Measurements from ENCODE around the gene TM9SF4.
"Not testable (repeated sequence)": the region's sequence is repeated elsewhere in the genome, so short reads cannot be mapped to it uniquely, and the experiment has no call there.

Gene TM9SF4

GRCh38 chr20:32089637-32090362 lies 19.7 kb upstream of the TM9SF4 start:
- DNase-seq (ENCODE audit: low read depth) = peak; percentile 9

DNA sequence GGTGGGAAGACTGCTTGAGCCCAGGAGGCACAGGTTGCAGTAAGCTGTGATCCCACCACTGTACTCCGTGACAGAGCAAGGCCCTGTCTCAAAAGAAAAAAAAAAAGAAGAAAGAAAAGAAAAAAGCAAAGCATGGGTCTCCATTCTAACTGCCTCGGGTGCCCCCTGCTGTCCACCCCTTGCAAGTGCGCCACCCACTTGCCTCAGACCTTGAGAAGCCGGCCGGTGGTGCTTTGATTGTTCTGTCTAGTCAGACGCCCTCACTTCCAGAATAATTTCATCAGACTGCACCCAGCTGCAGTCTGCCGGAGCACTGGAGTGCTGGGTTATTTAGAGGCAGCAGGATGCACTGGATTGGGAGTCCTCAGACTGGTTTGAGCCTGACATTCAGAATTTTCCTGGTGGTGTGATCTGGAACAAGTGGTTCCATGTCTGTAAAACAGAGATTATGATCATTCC lies 17.6 kb upstream of the TM9SF4 start:
- peak; percentile 67 for DNase-seq (ENCODE audit: low read depth)

- DNase-seq (ENCODE audit: low read depth) = no peak
Measured at GRCh38 chr20:32098786-32099185, 10.7 kb upstream of the TM9SF4 start.

DNA sequence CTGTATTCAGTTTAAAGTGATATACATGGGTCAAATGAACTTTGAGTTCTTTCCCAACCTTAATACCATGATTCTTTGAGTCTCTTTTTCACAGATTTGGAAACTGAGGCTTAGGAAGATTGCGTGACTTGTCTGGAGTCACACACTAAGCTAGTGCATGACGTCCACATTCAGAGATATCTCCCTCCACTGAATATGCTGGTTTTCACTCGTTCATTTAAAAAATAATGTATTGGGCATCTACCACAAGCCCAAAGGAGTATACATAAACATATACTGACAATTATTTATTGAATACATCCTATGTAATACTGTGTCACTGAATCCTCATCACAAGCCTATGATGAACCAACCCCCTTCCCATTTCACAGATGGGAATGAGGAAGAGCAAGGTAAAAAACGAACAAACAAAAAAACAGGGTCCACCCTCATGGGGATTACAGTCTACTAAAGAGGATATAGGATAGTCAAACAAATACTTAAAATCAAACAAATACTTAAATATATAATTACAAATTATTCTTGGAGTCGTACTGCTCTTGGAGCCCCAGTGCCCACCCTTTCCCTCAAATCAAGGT lies 611 bp upstream of the TM9SF4 start:
- DNase-seq (ENCODE audit: low read depth) = no peak

GRCh38 chr20:32110173-32110704 lies 725 bp downstream of the TM9SF4 start:
- DNase-seq (ENCODE audit: low read depth) = no peak

GRCh38 chr20:32110727-32111126 lies 1.2 kb downstream of the TM9SF4 start:
- no peak for DNase-seq (ENCODE audit: low read depth)

- DNase-seq (ENCODE audit: low read depth) = no peak
Measured at GRCh38 chr20:32111156-32111686, 1.7 kb downstream of the TM9SF4 start.

DNA sequence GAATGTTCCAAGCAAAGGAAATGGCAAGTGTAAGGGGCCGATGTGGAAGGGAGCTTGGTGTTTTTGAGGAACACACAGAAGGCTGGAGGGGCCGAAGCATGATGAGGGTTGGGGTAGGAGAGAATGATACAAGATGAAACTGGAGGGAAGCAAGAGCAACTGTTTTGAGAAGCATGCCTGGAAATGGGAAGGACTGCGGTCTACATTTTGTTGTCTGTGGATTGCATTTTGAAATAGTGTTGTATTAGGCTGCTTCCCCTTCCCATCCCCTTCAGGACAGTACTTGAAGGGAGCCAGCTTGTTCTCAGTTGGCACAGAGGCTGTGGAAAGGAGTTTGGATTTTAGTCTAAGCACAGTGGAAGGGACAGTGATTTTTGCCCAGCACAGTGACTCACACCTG lies 2.2 kb downstream of the TM9SF4 start:
- no peak for DNase-seq (ENCODE audit: low read depth)

DNA sequence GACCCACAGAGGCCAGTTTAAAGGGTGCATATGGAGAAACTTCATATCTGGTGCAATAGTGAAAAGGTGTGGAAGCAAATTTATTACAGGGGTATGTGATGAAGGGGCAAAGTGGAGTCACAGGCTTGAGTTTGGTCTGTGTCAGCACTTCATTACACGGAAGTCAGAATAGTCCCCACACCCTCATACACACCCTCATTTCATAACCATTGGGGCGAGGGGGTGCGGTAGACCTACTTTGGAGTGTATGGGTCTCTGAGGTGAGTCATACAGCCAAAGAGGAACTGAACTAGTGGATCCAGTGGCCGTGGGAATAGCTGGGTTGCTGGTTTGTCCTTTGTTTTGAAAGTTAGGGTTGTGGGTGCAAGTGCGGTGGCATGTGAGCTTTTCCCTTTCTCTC lies 3.3 kb downstream of the TM9SF4 start:
- DNase-seq (ENCODE audit: low read depth) = no peak

DNA sequence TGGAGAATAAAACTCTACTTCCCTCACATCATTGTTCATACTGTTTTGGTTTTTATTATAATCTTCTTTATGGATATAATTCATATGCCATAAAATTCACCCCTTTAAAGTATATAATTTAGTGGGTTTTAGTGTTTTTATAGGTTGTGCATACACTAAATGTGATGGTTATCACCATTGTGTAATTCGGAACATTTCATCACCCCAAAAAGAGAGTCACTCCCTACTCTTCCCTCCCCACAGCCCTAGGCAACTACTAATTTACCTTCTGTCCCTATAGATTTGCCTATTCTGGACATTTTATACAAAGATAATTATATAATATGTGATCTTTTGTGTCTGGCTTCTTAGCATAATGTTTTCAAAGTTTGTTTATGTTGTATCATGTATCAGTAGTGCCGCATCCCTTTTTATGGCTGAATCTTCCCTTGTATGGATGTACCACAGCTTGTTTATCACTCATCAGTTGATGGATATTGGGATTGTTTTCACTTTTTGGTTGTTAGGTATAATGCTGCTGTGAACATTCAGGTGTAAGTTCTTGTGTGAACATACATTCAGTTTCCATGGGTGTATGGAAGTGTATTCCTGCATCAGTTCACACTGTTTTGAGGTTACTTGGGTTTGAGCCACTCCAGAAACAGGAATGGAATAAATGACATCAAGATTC lies 4.2 kb downstream of the TM9SF4 start:
- DNase-seq (ENCODE audit: low read depth) = no peak

DNA sequence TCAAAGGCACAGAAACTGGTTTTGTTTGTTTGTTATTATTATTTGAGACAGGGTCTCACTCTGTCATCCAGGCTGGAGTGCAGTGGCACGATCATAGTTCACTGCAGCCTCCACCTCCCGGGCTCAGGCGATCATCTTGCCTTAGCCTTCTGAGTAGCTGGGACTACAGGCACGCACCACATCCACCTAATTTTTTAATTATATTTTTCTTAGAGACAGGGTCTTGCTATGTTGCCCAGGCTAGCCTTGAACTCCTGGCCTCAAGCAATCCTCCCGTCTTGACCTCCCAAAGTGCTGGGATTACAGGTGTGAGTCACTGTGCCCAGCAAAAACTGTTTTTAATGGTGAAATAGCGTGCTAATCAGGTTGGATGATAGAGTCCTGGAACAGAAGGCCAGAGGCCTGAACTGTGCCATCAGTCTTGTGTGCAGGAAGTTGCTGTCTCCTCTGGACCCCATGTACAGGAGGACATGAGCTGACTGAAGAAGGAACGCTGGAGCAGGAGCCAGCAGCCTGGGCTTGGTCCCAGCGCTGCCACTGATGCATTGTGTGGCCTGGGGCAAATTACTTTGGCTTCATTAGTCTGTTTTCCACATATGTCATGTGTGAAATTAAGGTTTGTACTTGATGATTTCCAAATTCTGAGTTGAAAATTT lies 4.9 kb downstream of the TM9SF4 start:
- DNase-seq (ENCODE audit: low read depth) = peak; percentile 50

GRCh38 chr20:32115211-32115767 lies 5.8 kb downstream of the TM9SF4 start:
- no peak for DNase-seq (ENCODE audit: low read depth)

DNA sequence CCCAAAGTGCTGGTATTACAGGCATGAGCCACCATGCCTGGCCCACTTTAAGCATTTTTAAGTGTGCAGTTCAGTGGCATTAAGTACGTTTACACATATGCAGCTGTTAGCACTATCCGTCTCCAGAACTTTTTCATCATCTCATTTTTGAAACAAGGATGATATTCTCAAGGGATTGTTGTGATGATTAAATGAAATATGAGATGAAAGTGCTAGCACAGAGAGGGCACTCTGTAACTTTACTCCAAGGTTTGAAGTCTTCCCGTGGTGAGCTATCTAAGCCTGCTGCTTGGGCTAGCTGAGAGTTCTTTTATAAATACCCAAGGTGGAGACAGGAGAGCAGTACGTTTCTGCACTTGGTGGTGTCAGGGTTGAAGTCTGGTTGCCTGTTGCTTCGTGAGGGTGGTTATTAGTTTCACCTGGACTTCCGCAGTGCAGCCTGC lies 6.6 kb downstream of the TM9SF4 start:
- peak; percentile 64 for DNase-seq (ENCODE audit: low read depth)

DNA sequence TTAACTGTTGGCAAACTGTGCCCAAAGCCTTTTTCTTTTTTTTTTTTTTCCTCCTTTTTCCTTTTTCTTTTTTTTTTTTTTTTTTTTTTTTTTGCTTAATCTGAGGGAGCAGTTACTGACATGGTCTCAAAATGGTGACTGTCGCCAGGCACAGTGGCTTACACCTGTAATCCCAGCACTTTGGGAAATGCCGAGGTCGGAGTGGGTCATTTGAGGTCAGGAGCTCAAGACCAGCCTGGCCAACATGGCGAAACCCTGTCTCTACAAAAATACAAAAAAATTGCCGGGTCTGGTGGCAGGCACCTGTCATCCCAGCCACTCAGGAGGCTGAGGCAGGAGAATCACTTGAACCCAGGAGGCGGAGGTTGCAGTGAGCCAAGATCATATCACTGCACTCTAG lies 7.3 kb downstream of the TM9SF4 start:
- not testable (repeated sequence) for DNase-seq (ENCODE audit: low read depth)

- not testable (repeated sequence) for DNase-seq (ENCODE audit: low read depth)
Measured at GRCh38 chr20:32118427-32118826, 8.9 kb downstream of the TM9SF4 start.

DNA sequence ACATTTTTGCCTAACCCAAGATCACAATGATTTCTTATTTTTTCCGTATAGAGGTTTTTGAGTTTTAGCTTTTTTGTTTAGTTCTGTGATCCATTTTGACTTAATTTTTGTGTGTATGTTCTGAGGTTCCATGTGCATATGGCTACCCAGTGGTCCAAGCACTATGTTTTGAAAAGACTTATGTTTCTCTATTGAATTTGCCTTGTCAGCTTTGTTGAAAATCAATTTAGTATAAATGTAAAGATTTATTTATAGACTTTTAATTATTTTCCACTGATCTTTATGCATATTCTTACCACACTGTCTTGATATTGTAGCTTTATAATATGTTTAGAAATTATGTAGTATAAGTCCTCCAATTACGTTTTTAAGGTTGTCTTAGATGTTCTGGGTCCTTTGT lies 10.2 kb downstream of the TM9SF4 start:
- no peak for DNase-seq (ENCODE audit: low read depth)

- DNase-seq (ENCODE audit: low read depth) = not testable (repeated sequence)
Measured at GRCh38 chr20:32121908-32122307, 12.4 kb downstream of the TM9SF4 start.

- DNase-seq (ENCODE audit: low read depth) = no peak
Measured at GRCh38 chr20:32123088-32123487, 13.6 kb downstream of the TM9SF4 start.

DNA sequence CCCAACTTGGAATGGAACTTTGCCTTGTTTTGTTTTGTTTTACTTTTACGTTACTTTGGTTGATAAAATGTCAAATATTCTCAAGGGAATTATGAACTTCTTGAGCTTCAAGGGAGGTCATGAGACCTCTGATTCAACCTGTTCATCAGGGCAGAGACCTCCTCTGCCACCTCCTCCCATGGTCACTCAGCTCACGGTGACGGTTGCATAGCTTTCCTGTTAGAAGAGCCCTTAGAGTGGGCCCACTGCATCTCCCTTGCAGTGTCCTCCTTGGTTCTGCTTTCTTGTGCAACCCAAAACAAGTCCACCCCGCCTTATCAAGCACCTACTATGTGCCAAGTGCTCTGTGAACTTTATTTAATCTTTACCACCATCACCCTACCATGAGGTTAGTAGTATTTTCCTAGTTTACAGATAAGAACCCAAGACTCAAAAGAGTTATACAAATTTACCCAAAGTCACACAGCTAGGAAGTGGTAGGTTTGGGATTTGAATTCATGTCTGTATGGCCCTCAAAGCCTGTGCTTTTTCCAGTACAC lies 15.5 kb downstream of the TM9SF4 start:
- no peak for DNase-seq (ENCODE audit: low read depth)

DNA sequence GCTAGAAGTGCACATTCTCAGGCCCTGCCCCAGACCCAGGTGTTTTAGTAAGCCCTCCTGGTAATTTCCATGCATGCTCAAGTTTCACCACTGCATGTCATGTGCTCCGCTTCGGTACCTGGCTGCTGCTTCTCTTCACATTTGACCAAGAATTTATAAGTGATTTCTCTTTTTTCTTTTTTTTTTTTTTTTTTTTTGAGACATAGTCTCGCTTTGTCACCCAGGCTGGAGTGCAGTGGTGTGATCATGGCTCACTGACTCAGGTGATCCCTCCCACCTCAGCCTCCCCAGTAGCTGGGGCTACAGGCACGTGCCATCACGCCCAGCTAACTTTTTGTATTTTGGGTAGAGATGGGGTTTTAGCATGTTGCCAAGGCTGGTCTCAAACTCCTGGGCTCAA lies 16.0 kb downstream of the TM9SF4 start:
- no peak for DNase-seq (ENCODE audit: low read depth)

DNA sequence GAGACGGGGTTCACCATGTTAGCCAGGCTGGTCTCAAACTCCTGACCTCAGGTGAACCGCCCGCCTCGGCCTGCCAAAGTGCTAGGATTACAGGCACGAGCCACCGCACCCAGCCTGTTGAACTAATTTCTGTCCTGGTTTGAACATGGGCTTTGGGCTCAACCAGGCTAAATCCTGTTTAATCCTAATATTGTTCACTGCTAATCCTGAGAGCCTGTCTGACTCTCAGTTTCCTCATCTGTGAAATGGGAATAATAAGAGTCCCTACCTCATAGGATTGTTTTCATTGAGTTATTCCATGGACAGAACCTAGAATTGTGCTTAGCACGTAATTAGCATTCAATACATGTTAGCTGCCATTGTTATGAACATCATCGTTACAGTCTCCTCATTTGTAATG lies 17.4 kb downstream of the TM9SF4 start:
- DNase-seq (ENCODE audit: low read depth) = no peak

DNA sequence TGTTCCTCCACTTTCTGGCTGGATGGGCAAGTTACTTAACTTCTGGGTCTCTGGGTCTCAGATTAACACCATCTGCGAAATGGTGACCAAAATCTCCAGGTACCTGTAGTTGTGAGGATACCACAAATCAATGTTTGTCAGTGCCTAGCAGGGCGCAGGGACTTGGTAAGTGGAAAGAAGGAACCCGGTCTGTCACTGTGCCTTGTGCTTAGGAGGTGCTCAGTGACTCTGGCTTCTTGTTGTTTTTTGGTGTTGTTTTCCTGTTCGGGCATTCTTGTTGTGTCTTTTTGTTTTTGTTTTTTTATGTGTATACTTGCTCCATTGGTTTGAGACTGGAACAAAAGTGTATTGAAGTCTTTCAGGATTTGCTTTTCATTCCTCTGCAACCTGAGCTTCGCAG lies 17.8 kb downstream of the TM9SF4 start:
- DNase-seq (ENCODE audit: low read depth) = no peak

All from fibroblast of gingiva (primary cell).